HUES6 (cell line): ENCODE data around the gene MYBBP1A.
"Not testable (repeated sequence)": the region's sequence is repeated elsewhere in the genome, so short reads cannot be mapped to it uniquely, and the experiment has no call there.

ENCODE experiments used
- H3K27ac ChIP-seq: 2 replicates; pipeline ENCODE4 v1.7.0; 2013; ENCODE audit warnings: low read depth, mild to moderate bottlenecking, low read length, inconsistent platforms
- H3K27me3 ChIP-seq: 2 replicates; pipeline ENCODE4 v1.6.1; 2013; ENCODE audit warnings: low read length; ENCODE audit not compliant: control insufficient read depth, insufficient read depth
- H3K36me3 ChIP-seq: 2 replicates; pipeline ENCODE4 v1.6.1; 2013; ENCODE audit warnings: low read length; ENCODE audit not compliant: control insufficient read depth, insufficient read depth
- H3K4me1 ChIP-seq: 2 replicates; pipeline ENCODE4 v1.6.1; 2013; ENCODE audit warnings: low read length; ENCODE audit not compliant: control insufficient read depth, insufficient read depth
- H3K4me3 ChIP-seq: 2 replicates; pipeline ENCODE4 v1.5.1; 2013; ENCODE audit warnings: low read depth, low read length
- H3K9ac ChIP-seq: one replicate; pipeline ENCODE4 v1.6.1; 2013; ENCODE audit warnings: mild to moderate bottlenecking, low read length
- H3K9me3 ChIP-seq: 2 replicates; pipeline ENCODE4 v1.6.1; 2013; ENCODE audit warnings: low read depth, low read length; ENCODE audit not compliant: control insufficient read depth, insufficient read depth

The MYBBP1A gene

DNA sequence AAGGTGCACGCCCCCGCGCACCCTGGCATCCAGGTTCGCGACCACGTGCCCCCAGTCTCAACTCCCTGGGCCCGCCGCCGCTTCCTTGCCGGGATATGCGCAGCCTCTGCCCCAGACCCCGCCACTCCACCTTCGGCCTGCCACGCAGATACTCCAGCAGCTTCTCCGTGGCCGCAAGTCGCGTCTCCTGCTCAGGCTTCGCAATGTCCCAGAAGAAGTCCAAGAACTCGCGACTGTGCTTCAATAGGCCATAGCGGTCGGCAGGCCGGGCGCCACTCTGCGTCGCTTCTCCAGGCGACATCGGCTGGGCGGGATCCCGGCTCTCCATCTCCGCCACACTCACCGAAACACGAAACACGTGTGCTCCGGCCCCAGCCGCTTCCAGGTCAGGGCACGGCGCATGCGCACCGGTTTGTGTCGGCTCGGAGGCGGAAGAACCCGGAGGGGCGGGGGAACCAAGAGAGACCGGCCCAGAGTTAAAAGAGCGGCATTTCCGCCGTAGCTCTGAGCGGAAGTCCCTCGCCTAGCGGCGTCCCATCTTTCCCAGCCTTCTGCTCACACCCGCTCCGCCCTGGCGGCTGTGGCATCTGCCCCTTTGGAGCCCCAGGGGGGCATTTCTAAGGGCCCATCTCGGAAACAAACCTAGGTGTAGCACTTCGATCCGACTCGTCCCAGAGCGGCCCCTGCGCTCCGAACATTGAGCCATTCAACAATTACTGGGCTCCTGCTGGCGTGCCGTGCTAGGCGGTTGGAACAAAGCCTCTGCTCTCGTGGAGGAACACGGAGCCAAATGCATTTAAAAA lies at the start of gene MYBBP1A:
MYBBP1A (minus strand) TSS at position 388 of the 803 bp plus-strand sequence; CDS start at position 328, 60 bp downstream.
- Histone ChIP-seq H3K9ac (peak within 1 kb of the TSS; percentile 84), H3K27me3 (no peaks in the 10 kb centered on the region), H3K4me3 (peak within 1 kb of the TSS; percentile 83), H3K4me1 (peaks cover 22% of the 10 kb centered on the region), H3K36me3 (peaks cover 40% of the 10 kb centered on the region), H3K27ac (peak within 1 kb of the TSS; percentile 33), H3K9me3 (no peaks in the 10 kb centered on the region)

DNA sequence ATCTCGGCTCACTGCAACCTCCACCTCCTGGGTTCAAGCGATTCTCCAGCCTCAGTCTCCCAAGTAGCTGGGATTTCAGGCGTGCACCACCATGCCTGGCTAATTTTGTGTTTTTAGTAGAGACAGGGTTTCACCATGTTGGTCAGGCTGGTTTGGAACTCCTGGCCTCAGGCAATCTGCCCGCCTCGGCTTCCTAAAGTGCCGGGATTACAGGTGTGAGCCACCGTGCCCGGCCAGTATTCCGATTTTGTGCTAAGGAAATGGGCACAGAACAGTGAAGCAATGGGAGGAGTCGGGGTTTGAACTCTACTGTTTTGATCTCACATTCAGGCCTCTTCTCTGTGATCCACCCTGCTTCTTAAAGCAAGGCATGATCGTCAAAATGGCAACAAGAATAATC lies 49.6 kb upstream of the MYBBP1A start:
- H3K27me3 ChIP-seq, H3K4me3 ChIP-seq, H3K9me3 ChIP-seq, H3K36me3 ChIP-seq, H3K9ac ChIP-seq, H3K27ac ChIP-seq: not testable (repeated sequence)
- peaks cover 32% of the 10 kb centered on the region for H3K4me1 ChIP-seq

DNA sequence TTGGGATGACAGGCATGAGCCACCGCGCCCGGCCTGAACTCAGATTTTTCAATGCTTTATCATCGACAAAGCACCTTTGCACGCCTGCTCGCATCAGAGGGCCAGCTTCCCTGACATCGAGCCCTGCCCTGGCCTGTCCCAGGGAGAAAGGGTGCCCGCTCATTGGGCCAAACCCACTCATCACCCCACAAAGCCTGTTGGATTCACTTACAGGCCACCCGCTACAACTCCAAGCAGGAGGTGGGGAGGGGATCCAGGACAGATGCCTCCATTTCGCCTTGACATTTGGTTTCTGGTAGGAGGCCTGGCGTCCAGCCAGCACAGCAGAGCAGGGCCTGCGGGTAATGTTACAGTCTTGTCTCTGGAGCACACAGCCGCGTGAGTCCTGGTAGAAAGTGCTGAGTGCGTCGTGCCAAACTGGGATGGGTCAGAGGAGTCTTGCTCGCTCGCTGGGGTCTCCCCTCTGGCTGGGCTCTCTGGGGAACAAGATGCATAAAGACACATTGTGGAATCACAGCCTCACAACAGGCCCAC lies 49.0 kb upstream of the MYBBP1A start:
- no peaks in the 10 kb centered on the region for H3K9me3 ChIP-seq
- H3K4me1 ChIP-seq = peaks cover 38% of the 10 kb centered on the region
- H3K27ac ChIP-seq = no peak overlapping the region
- no peaks in the 10 kb centered on the region for H3K27me3 ChIP-seq
- no peak overlapping the region for H3K4me3 ChIP-seq
- H3K9ac ChIP-seq = no peak overlapping the region
- H3K36me3 ChIP-seq = no peaks in the 10 kb centered on the region

GRCh38 chr17:4602041-4602440 lies 46.9 kb upstream of the MYBBP1A start:
- H3K4me3 ChIP-seq = no peak overlapping the region

DNA sequence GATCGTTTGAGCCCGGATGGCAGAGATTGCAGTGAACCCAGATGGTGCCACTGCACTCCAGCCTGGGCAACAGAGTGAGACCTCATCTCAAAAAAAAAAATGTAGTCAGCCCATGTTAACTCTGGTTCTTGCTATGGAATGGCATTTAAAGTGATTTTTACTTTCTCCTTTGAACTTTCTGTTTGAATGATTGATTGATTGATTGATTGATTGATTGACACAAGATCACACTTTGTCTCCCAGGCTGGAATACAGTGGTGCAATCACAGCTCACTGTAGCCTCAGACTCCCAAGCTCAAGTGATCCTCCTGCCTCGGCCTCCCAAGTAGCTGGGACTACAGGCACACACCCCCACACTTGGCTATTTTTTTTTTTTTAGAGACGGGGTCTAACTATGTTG lies 46.1 kb upstream of the MYBBP1A start:
- Histone ChIP-seq H3K36me3 (no peaks in the 10 kb centered on the region), H3K27ac (no peak overlapping the region), H3K9ac (no peak overlapping the region), H3K9me3 (no peaks in the 10 kb centered on the region), H3K4me3 (no peak overlapping the region), H3K27me3 (no peaks in the 10 kb centered on the region; the same call in 1 of the 2 replicates), H3K4me1 (peaks cover 39% of the 10 kb centered on the region)

More at GRCh38 chr17:4602041-4602440, 46.9 kb upstream of the MYBBP1A start:
- H3K9me3 ChIP-seq = no peaks in the 10 kb centered on the region
- H3K9ac ChIP-seq = no peak overlapping the region
- H3K36me3 ChIP-seq = no peaks in the 10 kb centered on the region
- H3K27ac ChIP-seq = no peak overlapping the region
- no peaks in the 10 kb centered on the region; the same call in 1 of the 2 replicates for H3K27me3 ChIP-seq
- peaks cover 39% of the 10 kb centered on the region for H3K4me1 ChIP-seq

DNA sequence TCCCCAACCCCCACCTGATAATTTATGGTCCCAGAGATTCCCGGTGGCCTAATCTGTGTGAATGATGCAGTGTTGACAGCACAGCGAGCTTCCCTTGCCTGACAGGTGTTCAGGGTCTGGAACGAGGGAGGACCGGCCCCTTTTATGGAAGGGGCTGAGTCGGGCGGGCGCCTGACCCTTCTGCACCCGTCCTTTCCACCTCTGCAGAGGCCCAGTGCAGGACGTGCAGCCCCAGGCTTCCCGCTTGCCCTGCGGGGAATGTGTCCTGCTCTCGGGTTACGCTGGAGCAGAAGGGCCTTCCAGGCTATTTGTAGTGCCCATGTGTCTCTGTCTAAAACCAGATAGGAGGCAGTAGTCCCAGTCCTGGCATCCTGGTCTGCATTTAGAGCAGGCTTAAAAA lies 45.4 kb upstream of the MYBBP1A start:
- no peaks in the 10 kb centered on the region for H3K9me3 ChIP-seq
- H3K4me1 ChIP-seq = peaks cover 39% of the 10 kb centered on the region
- no peaks in the 10 kb centered on the region; the same call in 1 of the 2 replicates for H3K27me3 ChIP-seq
- peak overlapping the region; percentile 22; the same call in 1 of the 2 replicates for H3K4me3 ChIP-seq
- H3K36me3 ChIP-seq = no peaks in the 10 kb centered on the region
- no peak overlapping the region for H3K27ac ChIP-seq
- peak overlapping the region; percentile 0 for H3K9ac ChIP-seq

GRCh38 chr17:4599505-4600281 lies 44.5 kb upstream of the MYBBP1A start:
- peak overlapping the region; percentile 0 for H3K9ac ChIP-seq
- no peaks in the 10 kb centered on the region for H3K9me3 ChIP-seq
- peak overlapping the region; percentile 22; the same call in 1 of the 2 replicates for H3K4me3 ChIP-seq
- H3K4me1 ChIP-seq = peaks cover 45% of the 10 kb centered on the region
- H3K27me3 ChIP-seq = no peaks in the 10 kb centered on the region; the same call in 1 of the 2 replicates
- no peaks in the 10 kb centered on the region for H3K36me3 ChIP-seq
- H3K27ac ChIP-seq = no peak overlapping the region; the same call in 1 of the 2 replicates

DNA sequence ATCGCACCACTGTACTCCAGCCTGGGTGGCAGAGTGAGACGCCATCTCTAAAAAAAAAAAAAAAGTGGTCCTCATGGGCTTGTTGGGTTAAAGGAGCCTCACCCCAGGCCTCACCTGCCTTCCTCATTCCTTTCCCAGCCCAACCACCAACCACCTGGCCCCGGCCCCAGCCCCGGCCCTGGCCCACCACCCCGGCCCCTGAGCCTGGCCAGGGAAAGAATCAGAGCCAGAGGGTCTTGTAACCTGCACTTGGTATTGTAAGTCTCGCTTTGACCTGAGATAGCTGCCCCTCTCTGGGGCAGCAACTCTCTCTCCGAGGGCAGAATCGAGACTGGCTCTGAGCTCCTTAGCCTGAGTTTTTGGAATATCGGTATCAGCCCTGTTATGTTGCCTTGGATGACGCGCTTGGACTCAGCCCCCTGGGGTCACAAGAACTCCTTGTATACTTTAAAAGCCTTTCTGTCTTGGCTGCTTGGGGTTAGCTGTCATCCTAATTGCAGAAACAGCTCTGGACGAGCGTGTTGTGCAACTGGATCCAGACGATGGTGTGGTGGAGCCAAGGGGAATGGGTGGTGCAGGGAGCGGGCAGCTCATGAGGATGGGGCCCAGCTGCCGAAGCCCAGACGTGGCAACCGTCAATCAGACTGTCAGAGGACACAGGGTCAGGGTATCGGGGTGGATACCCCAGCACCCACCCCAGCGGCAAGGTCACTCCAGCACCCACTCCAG lies 43.8 kb upstream of the MYBBP1A start:
- Histone ChIP-seq H3K36me3 (no peaks in the 10 kb centered on the region), H3K27ac (no peak overlapping the region), H3K9me3 (no peaks in the 10 kb centered on the region), H3K4me1 (peaks cover 40% of the 10 kb centered on the region), H3K27me3 (no peaks in the 10 kb centered on the region; the same call in 1 of the 2 replicates), H3K4me3 (no peak overlapping the region), H3K9ac (no peak overlapping the region)

DNA sequence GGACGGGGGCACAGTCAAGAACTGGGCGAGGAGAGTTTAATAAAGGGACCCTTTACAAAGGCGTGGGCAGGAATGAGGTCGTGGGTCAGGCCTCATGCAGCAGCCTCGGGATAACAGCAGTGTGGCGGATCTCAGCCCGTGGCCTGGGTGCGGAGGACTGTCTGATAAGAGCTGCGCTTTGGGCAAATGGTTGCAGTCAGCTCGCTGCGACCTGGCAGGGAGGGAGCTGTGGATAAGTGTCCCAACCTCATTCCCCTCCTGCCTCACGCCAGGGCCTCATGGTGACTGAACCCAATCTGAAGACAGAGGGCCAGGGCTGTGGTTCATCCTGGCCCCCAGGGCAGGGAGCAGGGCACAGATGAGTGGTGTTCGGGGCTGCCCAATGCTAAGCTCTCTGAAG lies 42.8 kb upstream of the MYBBP1A start:
- no peaks in the 10 kb centered on the region; the same call in 1 of the 2 replicates for H3K27me3 ChIP-seq
- H3K9me3 ChIP-seq = no peaks in the 10 kb centered on the region
- no peaks in the 10 kb centered on the region for H3K36me3 ChIP-seq
- H3K27ac ChIP-seq = no peak overlapping the region
- H3K4me1 ChIP-seq = peaks cover 40% of the 10 kb centered on the region
- no peak overlapping the region for H3K9ac ChIP-seq
- no peak overlapping the region for H3K4me3 ChIP-seq

DNA sequence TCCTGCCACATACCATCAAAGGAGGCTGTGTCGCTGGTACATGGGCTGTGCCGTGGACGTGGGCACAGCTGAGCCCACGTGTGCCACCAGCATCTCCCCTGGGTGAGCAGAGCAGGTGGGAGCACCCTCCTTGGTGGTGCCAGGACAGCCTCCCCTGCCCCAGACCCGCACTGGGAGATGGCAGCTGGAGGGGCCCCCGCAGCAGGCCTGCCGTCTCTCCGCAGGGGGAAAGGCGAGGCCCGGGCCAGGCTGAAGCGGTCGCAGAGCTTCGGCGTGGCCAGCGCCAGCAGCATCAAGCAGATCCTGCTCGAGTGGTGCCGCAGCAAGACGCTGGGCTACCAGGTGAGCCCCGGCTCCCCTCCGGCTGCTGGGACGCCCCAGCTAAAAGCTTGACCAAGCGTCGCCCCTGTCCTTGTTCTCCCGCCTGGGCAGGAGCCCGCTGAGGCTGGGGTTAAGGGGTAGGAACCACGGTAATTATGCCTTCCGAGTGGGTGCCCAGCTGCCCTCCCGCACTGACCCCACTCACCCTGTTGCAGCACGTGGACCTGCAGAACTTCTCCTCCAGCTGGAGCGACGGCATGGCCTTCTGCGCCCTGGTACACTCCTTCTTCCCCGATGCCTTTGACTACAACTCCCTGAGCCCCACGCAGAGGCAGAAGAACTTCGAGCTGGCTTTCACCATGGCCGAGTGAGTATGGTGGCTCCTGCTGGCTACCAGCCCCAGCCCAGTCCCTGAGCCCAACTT lies 41.6 kb upstream of the MYBBP1A start:
- H3K4me3 ChIP-seq = no peak overlapping the region
- no peak overlapping the region for H3K27ac ChIP-seq
- no peak overlapping the region for H3K9ac ChIP-seq
- no peaks in the 10 kb centered on the region for H3K9me3 ChIP-seq
- no peaks in the 10 kb centered on the region for H3K36me3 ChIP-seq
- peaks cover 41% of the 10 kb centered on the region for H3K4me1 ChIP-seq
- H3K27me3 ChIP-seq = no peaks in the 10 kb centered on the region; the same call in 1 of the 2 replicates
